ENCODE data around the gene LRP10. TPM values are rescaled to one million over a fixed set of nuclear protein-coding genes. Genes with fewer than 3 reads are reported as not detected.

Gene LRP10
- 64.7 to 80.7 TPM (median 78.3 TPM) in 5 replicates for total RNA-seq (2022; extraction: Qiagen RNA extraction; ENCODE audit: low read depth)

GRCh38 chr14:22871224-22872032 lies at the start of gene LRP10:
Gene LRP10, plus strand, starts transcription at chr14:22871740. Its CDS starts 564 bp downstream, at chr14:22872304.

GRCh38 chr14:22829661-22830442 lies 41.7 kb upstream of the LRP10 start, which contains the start of gene MRPL52:
Gene MRPL52, plus strand, starts transcription at chr14:22829887. Its CDS starts 26 bp downstream, at chr14:22829913.

GRCh38 chr14:22836301-22837113 lies 35.0 kb upstream of the LRP10 start, which contains the start of gene MMP14:
Gene MMP14, plus strand, starts transcription at chr14:22836585. Its CDS starts 233 bp downstream, at chr14:22836818.

GRCh38 chr14:22883173-22883976 lies 11.8 kb downstream of the LRP10 start, which contains the start of gene REM2:
Gene REM2, plus strand, starts transcription at chr14:22883222. Its CDS starts 66 bp downstream, at chr14:22883288.

GRCh38 chr14:22918804-22919600 lies 47.5 kb downstream of the LRP10 start, which contains the start of gene RBM23:
Gene RBM23, minus strand, starts transcription at chr14:22919149.

GRCh38 chr14:22929104-22929960 lies 57.8 kb downstream of the LRP10 start, which contains the start of gene PRMT5:
Gene PRMT5, minus strand, starts transcription at chr14:22929376. Its CDS starts 15 bp downstream, at chr14:22929361.

Other genes with a start within 250 kb of the LRP10 start
- not detected in 5 replicates for gene OR6J1, start 227.4 kb upstream of the LRP10 start, total RNA-seq (2022; extraction: Qiagen RNA extraction; ENCODE audit: low read depth)
- gene OXA1L, start 105.1 kb upstream of the LRP10 start, total RNA-seq (2022; extraction: Qiagen RNA extraction; ENCODE audit: low read depth) = 143 to 168 TPM (median 161 TPM) in 5 replicates
- 18.5 to 20.1 TPM (median 18.8 TPM) in 5 replicates for gene SLC7A7, start 56.3 kb upstream of the LRP10 start, total RNA-seq (2022; extraction: Qiagen RNA extraction; ENCODE audit: low read depth)
- gene MRPL52, start 41.9 kb upstream of the LRP10 start, total RNA-seq (2022; extraction: Qiagen RNA extraction; ENCODE audit: low read depth) = 141 to 243 TPM (median 196 TPM) in 5 replicates
- 0.45 to 0.86 TPM (median 0.57 TPM) in 5 replicates for gene MMP14, start 35.2 kb upstream of the LRP10 start, total RNA-seq (2022; extraction: Qiagen RNA extraction; ENCODE audit: low read depth)
- 0.28 to 0.62 TPM (median 0.40 TPM) in 5 replicates for gene REM2, start 11.5 kb downstream of the LRP10 start, total RNA-seq (2022; extraction: Qiagen RNA extraction; ENCODE audit: low read depth)
- gene RBM23, start 47.4 kb downstream of the LRP10 start, total RNA-seq (2022; extraction: Qiagen RNA extraction; ENCODE audit: low read depth) = 53.5 to 62.2 TPM (median 57.6 TPM) in 5 replicates
- 102 to 112 TPM (median 109 TPM) in 5 replicates for gene PRMT5, start 57.6 kb downstream of the LRP10 start, total RNA-seq (2022; extraction: Qiagen RNA extraction; ENCODE audit: low read depth)
- gene HAUS4, start 85.3 kb downstream of the LRP10 start, total RNA-seq (2022; extraction: Qiagen RNA extraction; ENCODE audit: low read depth) = 35.8 to 39.0 TPM (median 37.2 TPM) in 5 replicates
- gene AJUBA, start 110.8 kb downstream of the LRP10 start, total RNA-seq (2022; extraction: Qiagen RNA extraction; ENCODE audit: low read depth) = 29.2 to 36.9 TPM (median 32.6 TPM) in 5 replicates
- 2.3 to 3.7 TPM (median 3.5 TPM) in 5 replicates for gene C14orf93, start 138.4 kb downstream of the LRP10 start, total RNA-seq (2022; extraction: Qiagen RNA extraction; ENCODE audit: low read depth)
- 298 to 333 TPM (median 316 TPM) in 5 replicates for gene PSMB5, start 163.2 kb downstream of the LRP10 start, total RNA-seq (2022; extraction: Qiagen RNA extraction; ENCODE audit: low read depth)
- not detected in 5 replicates for gene PSMB11, start 170.5 kb downstream of the LRP10 start, total RNA-seq (2022; extraction: Qiagen RNA extraction; ENCODE audit: low read depth)
- 3.0 to 4.5 TPM (median 4.3 TPM) in 5 replicates for gene CDH24, start 185.8 kb downstream of the LRP10 start, total RNA-seq (2022; extraction: Qiagen RNA extraction; ENCODE audit: low read depth)
- gene ACIN1, start 223.4 kb downstream of the LRP10 start, total RNA-seq (2022; extraction: Qiagen RNA extraction; ENCODE audit: low read depth) = 90.7 to 99.8 TPM (median 94.7 TPM) in 5 replicates
- 82.2 to 117 TPM (median 99.3 TPM) in 5 replicates for gene C14orf119, start 223.8 kb downstream of the LRP10 start, total RNA-seq (2022; extraction: Qiagen RNA extraction; ENCODE audit: low read depth)
- not detected in 5 replicates for gene CIROP, start 233.2 kb downstream of the LRP10 start, total RNA-seq (2022; extraction: Qiagen RNA extraction; ENCODE audit: low read depth)
- not detected in 5 replicates for gene CEBPE, start 247.5 kb downstream of the LRP10 start, total RNA-seq (2022; extraction: Qiagen RNA extraction; ENCODE audit: low read depth)